OCI-LY1 (cell line): ENCODE results near the gene HDHD3.

Experiments
- CTCF ChIP-seq: fragments of 200-600 bp; sonication (generic), shearing (Covaris generic); IDR thresholded peaks from 2 replicates; pipeline ENCODE4 v1.5.1; 2017; ENCODE audit warnings: mild to moderate bottlenecking, antibody characterized with exemption, low read length, moderate library complexity, mixed read lengths
- EZH2 ChIP-seq: fragments of 200-600 bp; sonication (generic), shearing (Covaris generic); IDR thresholded peaks from 2 replicates; pipeline ENCODE4 v1.8.0; 2017; ENCODE audit warnings: borderline replicate concordance, mixed run types, mild to moderate bottlenecking, antibody characterized with exemption, low read length, moderate library complexity, mixed read lengths

GRCh38 chr9:113368982-113369854, 7.6 kb downstream of the HDHD3 start:
- TF ChIP-seq CTCF (no peak), EZH2 (no peak)
